BLaER1 (cell line): ENCODE results near the gene SORCS2.
A peak's percentile ranks its signal among the peaks of the same experiment; 100 is the strongest.

Experiments
- H3K27ac ChIP-seq: shearing (Covaris generic); formaldehyde crosslinking; 2 replicates; pipeline ENCODE4 v1.8.1; 2022
- H3K27me3 ChIP-seq: shearing (Covaris generic); formaldehyde crosslinking; 2 replicates; pipeline ENCODE4 v1.8.1; 2022
- H3K36me3 ChIP-seq: shearing (Covaris generic); formaldehyde crosslinking; 2 replicates; pipeline ENCODE4 v1.8.1; 2022
- H3K4me1 ChIP-seq: shearing (Covaris generic); formaldehyde crosslinking; 2 replicates; pipeline ENCODE4 v1.8.1; 2022
- H3K4me2 ChIP-seq: shearing (Covaris generic); formaldehyde crosslinking; 2 replicates; pipeline ENCODE4 v1.8.1; 2022
- H3K4me3 ChIP-seq: shearing (Covaris generic); formaldehyde crosslinking; 2 replicates; pipeline ENCODE4 v1.8.1; 2022
- H3K9ac ChIP-seq: shearing (Covaris generic); formaldehyde crosslinking; 2 replicates; pipeline ENCODE4 v1.8.1; 2022
- H3K9me3 ChIP-seq: shearing (Covaris generic); formaldehyde crosslinking; 2 replicates; pipeline ENCODE4 v1.8.1; 2022
- H4K20me1 ChIP-seq: shearing (Covaris generic); formaldehyde crosslinking; 2 replicates; pipeline ENCODE4 v1.8.1; 2022
- Cebpa-rat ChIP-seq: shearing (Covaris generic); IDR thresholded peaks from 2 replicates; pipeline ENCODE4 v1.8.1; 2022

SORCS2 gene

DNA sequence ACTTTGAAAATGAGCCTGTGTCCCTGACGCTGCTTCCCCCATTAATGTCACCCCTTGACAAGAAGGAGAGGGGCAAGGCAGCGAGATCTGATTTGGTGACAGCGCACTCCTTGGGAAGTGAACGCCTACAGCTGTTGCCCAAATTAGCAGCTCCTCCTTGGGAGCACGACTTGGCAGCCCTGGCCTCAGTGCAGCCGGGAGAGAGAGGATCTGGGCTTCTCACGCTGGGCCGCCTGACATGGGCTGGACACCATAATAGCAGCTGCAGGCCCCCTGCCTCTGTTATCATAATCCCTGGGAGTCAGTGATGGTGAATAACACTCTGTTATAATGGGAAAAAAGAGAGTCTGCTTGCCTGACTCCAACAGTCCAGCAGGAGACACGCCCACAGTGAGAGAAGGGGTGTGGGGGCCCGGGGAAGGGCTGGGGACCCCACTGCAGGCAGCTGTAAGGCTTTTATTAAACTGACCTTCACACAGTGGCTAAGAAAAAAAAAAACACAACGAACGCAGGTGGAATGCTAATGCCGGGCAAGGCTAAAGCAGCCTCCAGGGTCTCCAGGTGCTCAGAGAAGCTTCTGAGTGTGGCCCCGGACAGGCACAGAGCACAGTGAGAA, 169.1 kb downstream of the SORCS2 start:
- Histone ChIP-seq H3K9ac (no peak overlapping the region), H3K4me1 (peaks cover 68% of the 10 kb centered on the region), H3K27ac (0 out of 2 replicates have a peak overlapping the region, but pooled peaks have one; percentile 9), H3K27me3 (no peaks in the 10 kb centered on the region), H3K36me3 (no peaks in the 10 kb centered on the region), H3K4me3 (no peak overlapping the region), H4K20me1 (no peaks in the 10 kb centered on the region), H3K9me3 (peaks cover 3% of the 10 kb centered on the region; the same call in 1 of the 2 replicates), H3K4me2 (peak overlapping the region; percentile 19; the same call in 1 of the 2 replicates)
- TF ChIP-seq Cebpa-rat, result no peak

DNA sequence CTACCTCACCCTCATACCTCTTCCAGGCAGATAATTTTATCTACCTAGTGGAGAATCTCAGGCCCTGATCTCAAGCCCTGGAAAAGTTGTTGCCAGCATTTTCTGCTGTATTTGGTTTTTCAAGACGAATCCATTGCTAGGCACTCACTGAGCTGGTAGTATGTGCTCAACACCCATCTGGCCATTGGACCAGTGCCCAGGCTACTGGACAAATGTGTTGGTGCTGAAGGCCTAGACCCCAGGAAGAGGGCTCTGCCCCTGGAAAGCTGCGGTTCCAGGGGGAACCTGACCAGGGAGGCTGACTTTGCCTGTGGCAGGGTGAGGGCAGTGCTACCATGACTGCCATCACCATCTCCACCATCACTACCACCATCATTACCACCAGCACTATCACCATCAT, 170.0 kb downstream of the SORCS2 start:
- Histone ChIP-seq H3K9ac (no peak overlapping the region), H3K4me1 (peaks cover 68% of the 10 kb centered on the region), H4K20me1 (no peaks in the 10 kb centered on the region), H3K4me3 (no peak overlapping the region), H3K9me3 (peaks cover 3% of the 10 kb centered on the region; the same call in 1 of the 2 replicates), H3K4me2 (no peak overlapping the region), H3K36me3 (no peaks in the 10 kb centered on the region), H3K27me3 (no peaks in the 10 kb centered on the region), H3K27ac (no peak overlapping the region)
- TF ChIP-seq Cebpa-rat, result no peak

DNA sequence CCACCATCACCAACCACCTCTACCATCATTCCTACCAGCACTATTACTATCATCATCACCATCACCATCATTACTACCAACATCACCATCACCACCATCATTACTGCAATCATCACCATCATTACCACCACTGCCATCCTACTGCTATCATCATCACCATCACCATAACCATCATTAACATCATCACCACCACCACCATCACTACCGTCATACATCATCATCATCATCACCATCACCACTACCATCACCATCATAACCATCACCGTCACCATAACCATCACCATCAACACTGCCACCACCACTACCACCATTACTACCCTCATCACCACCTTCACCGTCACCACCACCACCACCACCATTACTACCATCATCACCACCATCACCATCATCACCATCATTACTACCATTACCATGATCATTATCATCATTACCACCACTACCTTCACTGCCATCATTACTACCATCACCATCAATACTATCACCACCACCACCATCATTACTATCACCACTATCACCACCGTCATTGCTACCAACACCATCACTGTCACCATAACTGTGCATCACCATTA, 170.6 kb downstream of the SORCS2 start:
- no peaks in the 10 kb centered on the region for H3K36me3 ChIP-seq
- TF ChIP-seq Cebpa-rat, result no peak
- H3K27ac ChIP-seq, result no peak overlapping the region
- no peak overlapping the region for H3K9ac ChIP-seq
- no peaks in the 10 kb centered on the region for H4K20me1 ChIP-seq
- no peak overlapping the region for H3K4me3 ChIP-seq
- H3K4me2 ChIP-seq, result no peak overlapping the region
- peaks cover 68% of the 10 kb centered on the region for H3K4me1 ChIP-seq
- H3K27me3 ChIP-seq, result no peaks in the 10 kb centered on the region
- peaks cover 3% of the 10 kb centered on the region; the same call in 1 of the 2 replicates for H3K9me3 ChIP-seq

DNA sequence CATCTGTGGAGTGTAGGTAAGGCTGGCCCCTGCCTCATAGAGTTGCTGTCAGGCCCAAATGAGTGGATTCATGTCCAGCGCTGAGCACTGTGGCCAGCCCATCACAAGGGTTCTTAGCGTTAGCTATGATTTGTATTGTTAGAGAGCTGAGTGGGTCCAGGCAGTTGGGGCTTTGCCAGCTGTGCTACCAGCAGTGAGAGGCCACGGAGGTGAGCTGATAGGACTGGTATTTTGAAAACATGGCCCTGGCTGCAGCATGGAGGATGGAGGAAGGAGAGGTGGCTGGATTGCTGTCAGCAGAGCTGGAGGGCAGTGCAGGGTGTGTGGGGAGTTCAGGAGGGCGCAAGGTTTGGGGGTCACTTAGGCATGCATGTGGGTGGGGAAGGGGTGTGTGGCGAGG, 172.6 kb downstream of the SORCS2 start:
- H3K4me1 ChIP-seq, result peaks cover 68% of the 10 kb centered on the region
- 0 out of 2 replicates have a peak overlapping the region, but pooled peaks have one; percentile 72 for H3K4me2 ChIP-seq
- no peak overlapping the region for H3K27ac ChIP-seq
- TF ChIP-seq Cebpa-rat, result no peak
- H3K27me3 ChIP-seq, result no peaks in the 10 kb centered on the region
- no peaks in the 10 kb centered on the region for H4K20me1 ChIP-seq
- H3K9me3 ChIP-seq, result peaks cover 3% of the 10 kb centered on the region; the same call in 1 of the 2 replicates
- no peaks in the 10 kb centered on the region for H3K36me3 ChIP-seq
- H3K9ac ChIP-seq, result no peak overlapping the region
- H3K4me3 ChIP-seq, result no peak overlapping the region

DNA sequence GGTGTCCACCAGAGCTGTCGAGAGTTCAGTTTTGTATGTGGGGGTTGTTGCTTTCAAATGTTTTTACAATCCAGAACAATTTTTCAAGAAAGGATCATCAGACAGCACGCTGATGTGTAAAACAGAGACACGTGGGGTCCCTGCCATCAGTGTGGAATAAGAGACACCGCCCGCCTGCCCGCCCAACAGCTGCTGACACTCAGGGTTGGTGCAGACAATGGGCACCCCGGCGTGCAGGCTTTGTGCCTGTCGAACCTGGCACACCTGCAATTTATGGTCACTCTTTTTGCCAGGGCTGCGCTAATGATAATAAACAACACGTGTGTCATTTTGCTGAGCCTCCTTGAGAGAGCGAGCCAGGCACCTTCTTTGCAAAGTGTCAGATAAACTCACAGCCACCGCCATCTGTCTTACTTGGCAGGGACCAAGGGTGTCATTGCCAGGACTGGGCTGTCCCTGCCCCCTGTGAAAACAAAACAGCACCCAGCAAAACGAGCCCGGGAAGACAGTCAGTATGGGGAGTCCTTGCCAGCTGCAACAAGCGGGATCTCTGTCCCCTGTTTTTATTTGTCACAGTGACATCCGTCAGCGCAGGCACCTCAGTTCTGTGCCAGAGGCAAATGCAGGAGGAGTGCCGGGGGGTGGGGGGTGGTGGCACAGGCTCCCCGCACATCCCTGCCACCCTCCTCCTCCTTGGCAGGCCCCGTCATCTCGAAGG, 173.3 kb downstream of the SORCS2 start:
- Histone ChIP-seq H3K4me3 (no peak overlapping the region), H3K9ac (peak overlapping the region; percentile 46; the same call in 1 of the 2 replicates), H4K20me1 (no peaks in the 10 kb centered on the region), H3K4me2 (peak overlapping the region; percentile 72), H3K4me1 (peaks cover 68% of the 10 kb centered on the region), H3K36me3 (no peaks in the 10 kb centered on the region), H3K27ac (peak overlapping the region; percentile 58; the same call in 1 of the 2 replicates), H3K9me3 (peaks cover 3% of the 10 kb centered on the region; the same call in 1 of the 2 replicates), H3K27me3 (no peaks in the 10 kb centered on the region)
- TF ChIP-seq Cebpa-rat, result no peak

DNA sequence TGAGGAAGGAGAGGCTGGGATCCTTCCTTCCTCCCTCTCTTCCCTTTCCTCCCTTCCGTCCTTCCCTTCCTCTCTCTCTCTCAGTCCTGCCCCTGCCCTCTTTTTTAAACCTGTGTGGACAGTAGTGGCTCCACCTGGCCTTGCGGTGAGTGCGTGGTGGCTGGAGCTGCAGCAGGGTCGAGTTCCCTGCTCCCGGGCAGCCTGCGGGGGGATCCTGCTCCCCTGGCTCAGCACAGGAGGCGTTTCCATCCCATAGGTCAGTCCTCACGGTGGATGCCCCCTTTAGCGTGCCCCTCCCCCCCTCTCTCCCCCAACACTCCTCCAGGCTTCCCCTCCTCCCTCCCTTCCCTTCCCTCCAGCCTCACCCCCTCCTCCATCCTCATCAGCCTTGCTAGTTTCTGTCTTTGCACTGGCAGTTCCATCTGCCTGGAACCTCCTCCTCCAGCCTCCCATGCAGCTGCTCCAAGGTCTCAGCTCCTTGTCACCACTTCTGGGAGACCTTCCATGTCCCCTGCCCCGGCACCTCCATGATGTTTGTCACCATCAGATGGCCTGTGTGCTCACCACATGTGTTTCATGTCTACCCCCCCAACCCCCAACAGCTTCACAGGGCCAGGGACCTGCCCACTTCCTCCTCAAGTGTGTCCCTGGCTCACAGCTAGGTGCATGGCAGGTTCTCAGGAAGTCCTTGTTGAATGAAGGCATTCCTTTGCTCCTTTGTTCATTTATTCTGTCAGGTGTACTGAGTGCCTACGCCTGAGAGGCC, 174.0 kb downstream of the SORCS2 start:
- Histone ChIP-seq H3K27ac (peak overlapping the region; percentile 58; the same call in 1 of the 2 replicates), H3K9ac (peak overlapping the region; percentile 46; the same call in 1 of the 2 replicates), H3K9me3 (peaks cover 3% of the 10 kb centered on the region; the same call in 1 of the 2 replicates), H3K4me1 (peaks cover 68% of the 10 kb centered on the region), H4K20me1 (no peaks in the 10 kb centered on the region), H3K4me2 (peak overlapping the region; percentile 72), H3K4me3 (no peak overlapping the region), H3K27me3 (no peaks in the 10 kb centered on the region), H3K36me3 (no peaks in the 10 kb centered on the region)
- no peak for TF ChIP-seq Cebpa-rat

DNA sequence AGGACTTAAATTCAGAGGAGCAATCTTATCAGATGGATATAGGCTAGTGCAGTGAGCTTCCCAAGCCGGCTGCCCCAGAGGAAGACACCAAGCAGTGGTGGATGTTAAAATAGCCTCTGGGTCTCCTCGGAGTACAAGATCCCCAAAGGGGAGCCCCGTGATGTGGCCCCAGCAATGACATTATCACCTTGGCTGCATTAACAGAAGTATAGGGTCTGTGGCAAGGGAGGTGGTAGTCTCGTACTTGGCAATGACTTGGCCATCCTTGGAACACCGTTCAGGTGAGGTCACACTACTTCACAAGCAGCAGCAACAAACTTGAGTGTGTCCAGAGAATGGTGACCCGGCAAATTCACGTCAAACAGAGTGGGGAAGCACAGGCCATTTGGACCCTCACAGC, 174.6 kb downstream of the SORCS2 start:
- peak overlapping the region; percentile 58; the same call in 1 of the 2 replicates for H3K27ac ChIP-seq
- no peaks in the 10 kb centered on the region for H3K36me3 ChIP-seq
- H3K4me3 ChIP-seq, result no peak overlapping the region
- peak overlapping the region; percentile 72 for H3K4me2 ChIP-seq
- peaks cover 73% of the 10 kb centered on the region for H3K4me1 ChIP-seq
- no peak for TF ChIP-seq Cebpa-rat
- H3K9ac ChIP-seq, result 0 out of 2 replicates have a peak overlapping the region, but pooled peaks have one; percentile 4
- no peaks in the 10 kb centered on the region for H4K20me1 ChIP-seq
- peaks cover 3% of the 10 kb centered on the region; the same call in 1 of the 2 replicates for H3K9me3 ChIP-seq
- H3K27me3 ChIP-seq, result no peaks in the 10 kb centered on the region

DNA sequence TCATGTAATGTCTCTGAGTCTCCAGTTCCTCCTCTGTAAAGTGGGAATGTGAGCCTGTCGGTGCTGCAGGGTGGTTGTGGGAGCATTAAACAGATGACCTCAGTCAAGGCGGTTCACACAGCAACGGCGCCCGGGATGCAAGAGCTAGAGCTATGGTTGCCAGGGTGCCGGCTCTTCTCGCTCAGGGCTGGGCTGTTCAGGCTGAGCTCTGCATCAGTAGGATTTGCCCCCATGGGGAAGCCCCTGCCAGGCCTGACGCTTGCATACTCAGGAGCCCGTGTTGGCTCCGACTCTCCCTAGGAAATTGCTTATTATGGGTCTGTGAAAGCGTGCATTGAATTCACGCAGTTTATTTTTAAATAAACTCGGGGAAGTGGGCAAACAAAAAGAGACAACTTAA, 175.1 kb downstream of the SORCS2 start:
- H3K9ac ChIP-seq, result 0 out of 2 replicates have a peak overlapping the region, but pooled peaks have one; percentile 4
- peaks cover 77% of the 10 kb centered on the region for H3K4me1 ChIP-seq
- H3K4me3 ChIP-seq, result no peak overlapping the region
- H4K20me1 ChIP-seq, result no peaks in the 10 kb centered on the region
- peaks cover 3% of the 10 kb centered on the region; the same call in 1 of the 2 replicates for H3K9me3 ChIP-seq
- H3K27me3 ChIP-seq, result no peaks in the 10 kb centered on the region
- peak overlapping the region; percentile 72 for H3K4me2 ChIP-seq
- peak overlapping the region; percentile 58; the same call in 1 of the 2 replicates for H3K27ac ChIP-seq
- no peak for TF ChIP-seq Cebpa-rat
- no peaks in the 10 kb centered on the region for H3K36me3 ChIP-seq

DNA sequence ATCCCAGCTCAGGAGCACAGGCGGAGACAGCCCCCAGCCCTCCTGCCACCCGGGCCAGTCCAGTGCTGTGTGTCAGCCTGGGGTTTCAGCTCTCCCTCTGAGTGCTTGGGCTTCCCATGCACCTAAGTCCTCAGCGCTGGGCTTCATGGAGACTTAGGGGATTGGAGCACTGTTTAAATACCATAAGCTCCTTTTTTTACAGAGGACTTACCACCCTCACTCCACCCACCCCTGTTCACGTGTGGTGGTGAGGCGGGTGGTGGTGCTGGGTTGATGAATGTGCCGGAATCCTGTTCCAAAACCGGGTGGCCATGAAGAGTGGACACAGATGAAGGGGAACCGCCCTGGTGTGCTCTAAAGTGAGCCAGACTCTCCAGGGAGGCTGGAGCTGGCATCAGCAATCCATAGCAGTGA, 175.5 kb downstream of the SORCS2 start:
- Histone ChIP-seq H3K27me3 (no peaks in the 10 kb centered on the region), H3K4me3 (no peak overlapping the region)

More for the DNA sequence above, 175.5 kb downstream of the SORCS2 start:
- peak overlapping the region; percentile 58; the same call in 1 of the 2 replicates for H3K27ac ChIP-seq
- peaks cover 82% of the 10 kb centered on the region for H3K4me1 ChIP-seq
- no peaks in the 10 kb centered on the region for H3K36me3 ChIP-seq
- H3K9me3 ChIP-seq, result no peaks in the 10 kb centered on the region
- H4K20me1 ChIP-seq, result no peaks in the 10 kb centered on the region
- H3K9ac ChIP-seq, result peak overlapping the region; percentile 4; the same call in 1 of the 2 replicates
- TF ChIP-seq Cebpa-rat, result no peak
- H3K4me2 ChIP-seq, result peak overlapping the region; percentile 72
